HFFc6 (cell line): Measurements from ENCODE around the gene BACH1. TPM values are rescaled to one million over a fixed set of nuclear protein-coding genes. Genes with fewer than 3 reads are reported as not detected.
A peak's percentile ranks its signal among the peaks of the same experiment; 100 is the strongest.

Experiments used
- DNase-seq: peaks from one replicate; pipeline ENCODE4 v3.0.0-alpha.2; 2018
- H3K27ac Mint-ChIP-seq: 2 replicates; pipeline ENCODE4 v1.8.0; 2020; ENCODE audit warnings: mild to moderate bottlenecking, mixed read lengths
- H3K27me3 Mint-ChIP-seq: 2 replicates; pipeline ENCODE4 v1.8.0; 2021; ENCODE audit warnings: mild to moderate bottlenecking, moderate library complexity, mixed read lengths; ENCODE audit not compliant: insufficient read depth
- H3K36me3 Mint-ChIP-seq: 2 replicates; pipeline ENCODE4 v1.8.0; 2021; ENCODE audit warnings: low read depth, mixed read lengths
- H3K4me1 Mint-ChIP-seq: 2 replicates; pipeline ENCODE4 v1.8.0; 2020; ENCODE audit warnings: low read depth, mixed read lengths
- H3K4me3 Mint-ChIP-seq: 2 replicates; pipeline ENCODE4 v1.8.0; 2020; ENCODE audit warnings: mild to moderate bottlenecking, moderate library complexity, mixed read lengths
- H3K9me3 Mint-ChIP-seq: 2 replicates; pipeline ENCODE4 v1.8.0; 2020; ENCODE audit warnings: mild to moderate bottlenecking, mixed read lengths
- total RNA-seq, 6 experiments: library from RNA; stranded (reverse); fragmentation: NEBNext Ultra II Directional; extraction: Animal tissue kit (Norgen Biotek cat#: 25700); gene quantifications; 2 replicates in 1 of 6; 3 replicates in 5 of 6; pipeline ENCODE4 v1.2.3, GENCODE V29; 2021
- TF ChIP-seq, protein P1 (sequence below): fragments of 200-600 bp; sonication (generic); IDR thresholded peaks from 2 replicates; pipeline ENCODE4 v1.5.0; 2021; ENCODE audit warnings: antibody characterized with exemption, mild to moderate bottlenecking

BACH1 gene
- total RNA-seq, 6 experiments from 2014 or later: 47.3 to 53.5 (median 53.1) TPM

DNA sequence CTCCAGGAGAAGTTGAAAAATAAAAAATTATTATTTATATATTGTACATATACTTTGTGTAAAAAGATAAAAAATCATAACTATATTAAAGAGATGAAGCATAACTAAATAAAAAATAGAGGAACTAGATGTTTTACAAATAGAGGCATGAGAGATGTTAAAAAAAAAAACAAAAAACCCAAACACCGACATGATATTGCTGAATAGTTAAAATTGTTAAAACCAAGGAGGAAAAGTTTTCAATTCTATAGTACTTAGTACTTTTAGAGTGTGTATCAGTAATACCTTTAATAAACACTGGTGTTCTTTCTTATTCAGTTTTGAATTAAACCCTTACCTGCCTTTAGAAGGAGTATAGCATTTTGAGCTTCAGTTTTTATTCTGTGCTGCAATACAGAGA, 32.1 kb downstream of the BACH1 start:
- H3K4me1 Mint-ChIP-seq: peaks cover 61% of the 10 kb centered on the region
- TF ChIP-seq, protein P1, sequence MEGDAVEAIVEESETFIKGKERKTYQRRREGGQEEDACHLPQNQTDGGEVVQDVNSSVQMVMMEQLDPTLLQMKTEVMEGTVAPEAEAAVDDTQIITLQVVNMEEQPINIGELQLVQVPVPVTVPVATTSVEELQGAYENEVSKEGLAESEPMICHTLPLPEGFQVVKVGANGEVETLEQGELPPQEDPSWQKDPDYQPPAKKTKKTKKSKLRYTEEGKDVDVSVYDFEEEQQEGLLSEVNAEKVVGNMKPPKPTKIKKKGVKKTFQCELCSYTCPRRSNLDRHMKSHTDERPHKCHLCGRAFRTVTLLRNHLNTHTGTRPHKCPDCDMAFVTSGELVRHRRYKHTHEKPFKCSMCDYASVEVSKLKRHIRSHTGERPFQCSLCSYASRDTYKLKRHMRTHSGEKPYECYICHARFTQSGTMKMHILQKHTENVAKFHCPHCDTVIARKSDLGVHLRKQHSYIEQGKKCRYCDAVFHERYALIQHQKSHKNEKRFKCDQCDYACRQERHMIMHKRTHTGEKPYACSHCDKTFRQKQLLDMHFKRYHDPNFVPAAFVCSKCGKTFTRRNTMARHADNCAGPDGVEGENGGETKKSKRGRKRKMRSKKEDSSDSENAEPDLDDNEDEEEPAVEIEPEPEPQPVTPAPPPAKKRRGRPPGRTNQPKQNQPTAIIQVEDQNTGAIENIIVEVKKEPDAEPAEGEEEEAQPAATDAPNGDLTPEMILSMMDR: no peak
- H3K4me3 Mint-ChIP-seq: no peak overlapping the region
- H3K27me3 Mint-ChIP-seq: no peaks in the 10 kb centered on the region; the same call in none of the 2 replicates
- peaks cover 45% of the 10 kb centered on the region for H3K36me3 Mint-ChIP-seq
- H3K9me3 Mint-ChIP-seq: no peaks in the 10 kb centered on the region
- DNase-seq: no peak
- H3K27ac Mint-ChIP-seq: peak overlapping the region; percentile 34

DNA sequence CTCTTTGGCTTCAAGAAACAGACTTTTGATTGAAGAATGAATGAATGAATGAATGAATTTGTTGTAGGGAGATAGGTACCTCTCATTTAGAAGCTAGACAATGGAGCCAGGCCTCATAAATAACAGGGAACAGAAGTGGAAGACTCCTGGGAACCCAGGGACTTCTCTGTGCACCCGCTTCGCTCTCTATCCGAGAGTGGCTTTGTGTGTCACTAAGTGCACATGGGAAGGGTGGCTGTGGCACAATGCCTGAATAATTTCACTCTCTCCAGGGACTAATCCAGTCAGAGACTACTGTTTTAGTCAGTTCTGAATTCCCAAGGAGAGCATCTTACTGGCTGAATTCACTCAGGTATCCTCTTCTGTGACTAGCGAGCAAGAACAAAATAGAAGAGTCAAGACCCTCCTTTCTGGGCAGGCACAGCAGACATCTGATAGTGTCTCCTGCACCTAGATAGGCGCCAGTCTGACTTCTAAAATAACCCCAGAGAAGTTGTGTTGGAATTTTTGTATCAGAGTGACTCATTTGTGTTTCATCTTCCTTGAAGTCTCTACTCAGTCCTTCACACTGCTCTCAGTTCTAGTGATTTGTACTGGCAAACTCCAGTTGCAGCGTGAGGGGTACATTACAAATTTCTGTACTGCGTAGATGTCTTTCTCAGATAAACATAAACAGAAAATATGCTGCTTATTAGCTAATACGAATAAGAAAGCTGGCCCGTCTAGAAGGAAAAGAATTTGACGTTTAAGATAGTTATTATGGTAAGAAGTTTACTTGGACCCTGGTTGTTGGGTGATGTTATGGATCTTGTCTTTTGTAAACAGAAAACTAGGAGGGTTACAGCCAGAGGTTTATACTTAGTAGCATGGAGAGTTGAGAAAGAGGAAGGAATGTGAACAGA, 34.0 kb downstream of the BACH1 start:
- DNase-seq: peak; percentile 64
- H3K4me1 Mint-ChIP-seq: peaks cover 67% of the 10 kb centered on the region
- H3K36me3 Mint-ChIP-seq: peaks cover 33% of the 10 kb centered on the region
- no peaks in the 10 kb centered on the region for H3K9me3 Mint-ChIP-seq
- peak overlapping the region; percentile 88 for H3K27ac Mint-ChIP-seq
- TF ChIP-seq, protein P1: no peak
- no peaks in the 10 kb centered on the region; the same call in none of the 2 replicates for H3K27me3 Mint-ChIP-seq
- peak overlapping the region; percentile 77 for H3K4me3 Mint-ChIP-seq

DNA sequence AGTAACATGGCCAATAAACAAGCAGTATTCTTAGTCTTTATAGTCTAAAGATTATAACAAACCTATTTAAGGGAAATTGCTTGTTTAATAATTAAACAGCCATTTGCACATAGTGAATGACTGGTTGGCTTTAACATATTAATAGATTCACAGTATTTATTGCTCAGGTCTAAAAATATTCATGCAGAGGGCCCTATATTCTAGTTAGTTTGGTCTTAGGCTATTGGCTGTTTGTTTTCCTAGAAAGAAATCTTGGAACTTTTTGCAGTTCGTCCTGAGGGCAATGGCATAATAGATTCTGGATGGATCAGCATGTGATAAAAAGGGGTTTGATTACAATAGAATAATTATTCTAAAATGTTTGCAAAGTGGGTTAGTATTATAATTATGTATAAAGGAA, 34.7 kb downstream of the BACH1 start:
- Mint-ChIP-seq H3K4me1 (peaks cover 68% of the 10 kb centered on the region), H3K4me3 (peak overlapping the region; percentile 77), H3K9me3 (no peaks in the 10 kb centered on the region), H3K27ac (peak overlapping the region; percentile 88), H3K27me3 (no peaks in the 10 kb centered on the region; the same call in none of the 2 replicates), H3K36me3 (peaks cover 32% of the 10 kb centered on the region)
- TF ChIP-seq, protein P1: no peak
- no peak for DNase-seq

DNA sequence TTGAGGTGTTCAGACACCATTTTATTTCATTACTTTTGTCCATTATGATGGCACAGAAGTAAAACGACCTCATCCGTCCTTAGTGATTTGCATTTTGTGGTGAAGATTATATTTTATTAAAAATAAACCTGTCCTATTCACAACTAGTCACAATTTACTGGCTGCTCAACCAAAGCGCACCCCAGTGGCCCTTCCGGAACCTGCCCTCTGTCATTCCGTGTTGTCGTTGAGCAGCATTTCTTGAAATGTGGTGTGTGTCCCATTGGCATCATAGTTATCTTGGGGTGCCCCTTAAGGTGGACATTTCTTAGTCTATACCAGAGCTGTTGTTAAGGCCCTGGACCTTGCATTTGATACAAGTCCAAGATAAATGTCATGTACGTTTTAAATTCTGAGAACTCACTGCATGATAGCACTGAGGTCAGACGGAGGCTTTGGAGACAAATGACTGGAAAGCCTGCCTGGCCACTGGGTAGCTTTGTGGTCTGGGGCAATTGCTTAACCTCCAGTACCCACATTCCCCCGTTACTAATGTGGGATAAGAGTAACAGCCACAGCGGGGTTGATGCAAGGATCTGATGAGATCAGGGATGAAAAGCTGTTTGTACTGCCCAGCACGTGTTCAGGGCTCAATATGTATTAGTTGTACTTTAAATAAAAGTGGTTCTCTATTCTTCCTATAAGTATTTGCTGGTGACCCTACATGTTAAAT, 36.2 kb downstream of the BACH1 start:
- Mint-ChIP-seq H3K27me3 (no peaks in the 10 kb centered on the region; the same call in none of the 2 replicates), H3K4me3 (peak overlapping the region; percentile 67), H3K9me3 (no peaks in the 10 kb centered on the region), H3K4me1 (peaks cover 80% of the 10 kb centered on the region), H3K27ac (peak overlapping the region; percentile 70), H3K36me3 (peaks cover 27% of the 10 kb centered on the region)
- TF ChIP-seq, protein P1: 0 out of 2 replicates have a peak, but pooled peaks have one; percentile 13
- DNase-seq: peak; percentile 32

DNA sequence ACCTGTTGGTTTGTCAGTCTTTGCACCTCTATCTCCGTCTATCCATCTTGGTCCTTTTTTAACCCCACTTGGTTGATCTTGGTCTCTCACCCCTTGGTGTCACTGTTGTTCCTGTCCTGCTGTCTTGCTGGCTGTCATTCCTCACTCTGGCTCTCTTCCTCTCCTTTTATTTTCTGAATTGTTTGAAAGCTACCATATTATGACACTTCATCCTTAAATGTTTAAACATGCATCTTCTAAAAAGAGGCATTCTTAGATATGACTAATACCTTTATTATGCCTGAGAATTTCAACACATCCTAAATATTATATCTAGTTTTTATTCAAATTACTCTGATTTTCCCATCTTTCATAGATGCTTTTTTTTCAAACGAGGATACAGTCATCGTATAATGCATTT, 37.0 kb downstream of the BACH1 start:
- peak overlapping the region; percentile 70 for H3K27ac Mint-ChIP-seq
- H3K27me3 Mint-ChIP-seq: no peaks in the 10 kb centered on the region; the same call in none of the 2 replicates
- H3K36me3 Mint-ChIP-seq: peaks cover 32% of the 10 kb centered on the region
- TF ChIP-seq, protein P1: peak; percentile 43; the same call in 1 of the 2 replicates
- DNase-seq: no peak
- no peaks in the 10 kb centered on the region for H3K9me3 Mint-ChIP-seq
- H3K4me3 Mint-ChIP-seq: peak overlapping the region; percentile 56
- peaks cover 85% of the 10 kb centered on the region for H3K4me1 Mint-ChIP-seq
